Endothelial cell of umbilical vein (primary cell): ENCODE measurements around the gene TIMM50. TPM values are rescaled to one million over a fixed set of nuclear protein-coding genes. Genes with fewer than 3 reads are reported as not detected.
"Not testable (repeated sequence)": the region's sequence is repeated elsewhere in the genome, so short reads cannot be mapped to it uniquely, and the experiment has no call there.

ENCODE experiments used
- BruUV-seq: library from RNA; stranded (reverse); fragments of 400-500 nt; replicated peaks from 2 replicates; lab custom pipeline; 2021; lab: Mats Ljungman, UMichigan
- CTCF ChIA-PET: fragments of 300-600, 350-600 bp; sonication (Branson Sonifier 250); formaldehyde crosslinking; loops from one replicate; lab custom pipeline; 2021; ENCODE audit warnings: antibody characterized with exemption, inconsistent platforms; lab: Charles Lee
- POLR2A ChIA-PET: fragments of 300-600, 350-600 bp; sonication (Branson Sonifier 250); formaldehyde crosslinking; loops from one replicate; lab custom pipeline; 2021; ENCODE audit warnings: antibody characterized with exemption, inconsistent platforms; lab: Charles Lee
- DNase-seq: peaks from one replicate; pipeline ENCODE4 v3.0.0-alpha.2; 2011; ENCODE audit warnings: low read depth, low spot score
- FAIRE-seq: peaks from 2 replicates; lab custom pipeline; 2011; peaks lifted over from hg19 to GRCh38; lab: Jason Lieb, UNC
- H2AFZ ChIP-seq: 2 replicates; pipeline ENCODE4 v1.6.0; 2012; ENCODE audit warnings: low read depth, low read length, control low read depth, inconsistent platforms
- H3K27ac ChIP-seq: 2 replicates; pipeline ENCODE4 v1.5.1; 2011; ENCODE audit warnings: low read depth, mild to moderate bottlenecking, control low read depth, low read length, moderate library complexity; ENCODE audit not compliant: insufficient read depth
- H3K27me3 ChIP-seq, 2 experiments: 2 replicates each; pipeline versions ENCODE4 v1.6.0 to v1.6.1; 2011; ENCODE audit warnings: low read length in 2 of 2, mixed read lengths in 1 of 2; ENCODE audit not compliant: control insufficient read depth in 2 of 2, insufficient read depth in 2 of 2
- H3K36me3 ChIP-seq, 2 experiments: 2 replicates in 1 of 2; 3 replicates in 1 of 2; pipeline ENCODE4 v1.5.1; 2011; ENCODE audit warnings: low read length in 2 of 2, mild to moderate bottlenecking in 1 of 2, moderate library complexity in 1 of 2; ENCODE audit not compliant: control insufficient read depth in 2 of 2, insufficient read depth in 2 of 2; ENCODE audit errors: extremely low read depth in 1 of 2
- H3K4me1 ChIP-seq: 3 replicates; pipeline ENCODE4 v1.5.1; 2011; ENCODE audit warnings: mild to moderate bottlenecking, low read length; ENCODE audit not compliant: control insufficient read depth, insufficient read depth; ENCODE audit errors: extremely low read depth
- H3K4me2 ChIP-seq: 2 replicates; pipeline ENCODE4 v1.6.1; 2011; ENCODE audit warnings: low read length, control low read depth, mixed read lengths; ENCODE audit not compliant: insufficient read depth
- H3K4me3 ChIP-seq, 3 experiments: fragments of 200-600 bp in 1 of 3; sonication (generic), shearing (Covaris generic) in 1 of 3; replicated peaks in 1 of 3; 2 replicates each; pipeline ENCODE4 v1.5.1; 2011 to 2016; ENCODE audit warnings: control low read depth in 3 of 3, low read length in 3 of 3, mild to moderate bottlenecking in 2 of 3, inconsistent platforms in 1 of 3, low read depth in 1 of 3, moderate library complexity in 1 of 3; ENCODE audit not compliant: insufficient read depth in 1 of 3
- H3K79me2 ChIP-seq: 2 replicates; pipeline ENCODE4 v1.6.0; 2012; ENCODE audit warnings: low read length, inconsistent platforms; ENCODE audit not compliant: control insufficient read depth, insufficient read depth
- H3K9ac ChIP-seq: replicated peaks from 2 replicates; pipeline ENCODE3; 2011; ENCODE audit warnings: low read length, control low read depth; ENCODE audit not compliant: insufficient read depth; ENCODE audit errors: extremely low read depth
- H3K9me1 ChIP-seq: replicated peaks from 3 replicates; pipeline ENCODE4 v1.6.0; 2011; ENCODE audit warnings: mild to moderate bottlenecking, low read length; ENCODE audit not compliant: control insufficient read depth, insufficient read depth; ENCODE audit errors: extremely low read depth
- H3K9me3 ChIP-seq: replicated peaks from 2 replicates; pipeline ENCODE4 v1.5.1; 2012; ENCODE audit warnings: low read length, inconsistent platforms; ENCODE audit not compliant: control insufficient read depth, insufficient read depth
- H4K20me1 ChIP-seq: replicated peaks from 2 replicates; pipeline ENCODE3; 2011; ENCODE audit warnings: mild to moderate bottlenecking, low read length; ENCODE audit not compliant: control insufficient read depth, insufficient read depth; ENCODE audit errors: extremely low read depth
- FOS ChIP-seq: IDR thresholded peaks from 2 replicates; pipeline ENCODE4 v1.6.1; 2011; ENCODE audit warnings: mild to moderate bottlenecking, low read length, moderate library complexity, borderline replicate concordance; ENCODE audit not compliant: insufficient read depth
- GATA2 ChIP-seq: IDR thresholded peaks from 2 replicates; pipeline ENCODE4 v1.7.0; 2011; ENCODE audit warnings: low read depth, mild to moderate bottlenecking, moderate library complexity, mixed read lengths, low read length; ENCODE audit not compliant: insufficient read length, insufficient read depth
- MYC ChIP-seq: IDR thresholded peaks from one replicate; pipeline ENCODE4 v1.6.1; 2011; ENCODE audit warnings: mild to moderate bottlenecking, low read depth, low read length
- POLR2A ChIP-seq: IDR thresholded peaks from 2 replicates; pipeline ENCODE4 v1.6.1; 2012; ENCODE audit warnings: low read depth, mild to moderate bottlenecking, control low read depth, low read length
- dilution Hi-C: fragments of 300-500 bp; cut with MboI; formaldehyde crosslinking; loops from one replicate; pipeline ENCODE4 v1.15.0; 2019; ENCODE audit warnings: low sequenced_read_pairs; ENCODE audit not compliant: extremely low pct_ligation_motif_present
- intact Hi-C: fragments of 100-400 bp; cut with micrococcal nuclease; formaldehyde crosslinking; loops from one replicate; pipeline ENCODE4 v1.10.0; 2022
- polyA plus RNA-seq, 4 experiments: library from polyadenylated mRNA; depleted of rRNA in 3 of 4; stranded (reverse) in 3 of 4; unstranded in 1 of 4; fragments of >200 nt; gene quantifications; 2 replicates each; pipeline versions ENCODE4 v1.2.1 to v1.2.3, GENCODE V29; 2011 to 2012; ENCODE audit warnings: missing spikeins in 1 of 4
- total RNA-seq: library from RNA; stranded (reverse); gene quantifications from 2 replicates; pipeline ENCODE4 v1.2.3, GENCODE V29; 2021
- TF ChIP-seq, protein P1 (sequence below), 2 donors: IDR thresholded peaks; 1 replicate in 1 of 2; 2 replicates in 1 of 2; pipeline ENCODE4 v1.5.1; 2011; ENCODE audit warnings: low read length in 2 of 2, mild to moderate bottlenecking in 2 of 2, moderate library complexity in 2 of 2, control low read depth in 1 of 2, inconsistent platforms in 1 of 2, low read depth in 1 of 2; ENCODE audit not compliant: insufficient read depth in 1 of 2; ENCODE audit errors: extremely low read depth in 1 of 2

The TIMM50 gene
- total and polyA plus RNA-seq, 2 donors (not counting 3 experiments of a cell fraction or from before 2014, with no cell fraction given), result 85.7 to 118 TPM

DNA sequence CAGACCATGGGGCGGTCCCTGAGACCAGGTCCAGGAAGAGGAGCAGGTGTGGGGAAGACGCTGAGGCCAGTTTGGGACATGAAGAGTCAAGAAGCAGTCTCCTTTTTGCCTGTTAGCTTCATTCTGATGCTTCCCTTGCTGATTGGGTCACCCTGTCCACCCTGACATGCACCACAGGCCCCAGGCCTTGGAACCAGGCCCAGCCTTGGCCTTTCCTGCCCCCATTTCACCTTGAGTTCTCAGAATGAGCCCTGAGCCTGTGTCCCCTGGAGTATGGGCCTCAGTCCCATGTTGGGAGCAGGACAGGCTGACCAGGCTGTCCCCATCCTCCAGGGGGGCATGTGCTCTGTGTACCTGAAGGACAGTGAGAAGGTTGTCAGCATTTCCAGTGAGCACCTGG is 4.9 kb upstream of the TIMM50 start:
- Histone ChIP-seq H3K9ac (no peak overlapping the region), H3K36me3 (peaks cover 9 to 50% of the 10 kb centered on the region in 2 experiments), H3K4me2 (no peak overlapping the region), H2AFZ (no peak overlapping the region), H3K9me1 (no peaks in the 10 kb centered on the region), H3K79me2 (peaks cover under 1% of the 10 kb centered on the region), H3K27me3 (no peaks in the 10 kb centered on the region), H3K9me3 (no peaks in the 10 kb centered on the region), H3K4me1 (peaks cover 7% of the 10 kb centered on the region), H3K27ac (no peak overlapping the region), H4K20me1 (no peaks in the 10 kb centered on the region), H3K4me3 (no peak overlapping the region)
- intact Hi-C loops (no loop called here), dilution Hi-C loops (no loop called here)
- BruUV-seq, result no TSS peak
- FAIRE-seq (no peak), DNase-seq (no peak)
- POLR2A ChIA-PET, result interaction anchor here (0.6 kb wide), 1 partner anchor 35 kb away, joined by 10 read pairs; no protein-coding TSS in a partner anchor
- TF ChIP-seq, protein P1, sequence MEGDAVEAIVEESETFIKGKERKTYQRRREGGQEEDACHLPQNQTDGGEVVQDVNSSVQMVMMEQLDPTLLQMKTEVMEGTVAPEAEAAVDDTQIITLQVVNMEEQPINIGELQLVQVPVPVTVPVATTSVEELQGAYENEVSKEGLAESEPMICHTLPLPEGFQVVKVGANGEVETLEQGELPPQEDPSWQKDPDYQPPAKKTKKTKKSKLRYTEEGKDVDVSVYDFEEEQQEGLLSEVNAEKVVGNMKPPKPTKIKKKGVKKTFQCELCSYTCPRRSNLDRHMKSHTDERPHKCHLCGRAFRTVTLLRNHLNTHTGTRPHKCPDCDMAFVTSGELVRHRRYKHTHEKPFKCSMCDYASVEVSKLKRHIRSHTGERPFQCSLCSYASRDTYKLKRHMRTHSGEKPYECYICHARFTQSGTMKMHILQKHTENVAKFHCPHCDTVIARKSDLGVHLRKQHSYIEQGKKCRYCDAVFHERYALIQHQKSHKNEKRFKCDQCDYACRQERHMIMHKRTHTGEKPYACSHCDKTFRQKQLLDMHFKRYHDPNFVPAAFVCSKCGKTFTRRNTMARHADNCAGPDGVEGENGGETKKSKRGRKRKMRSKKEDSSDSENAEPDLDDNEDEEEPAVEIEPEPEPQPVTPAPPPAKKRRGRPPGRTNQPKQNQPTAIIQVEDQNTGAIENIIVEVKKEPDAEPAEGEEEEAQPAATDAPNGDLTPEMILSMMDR (IDR thresholded peaks at IDR 0.05; ENCODE audit: extremely low read depth in 1 of 2, insufficient read depth in 1 of 2, low read depth in 1 of 2, low read length in 2 of 2), result no peak
- no peak for TF ChIP-seq GATA2
- TF ChIP-seq FOS, result no peak
- TF ChIP-seq MYC, result no peak
- TF ChIP-seq POLR2A, result no peak
- CTCF ChIA-PET, result interaction anchor here (1.3 to 3.9 kb wide), 5 partner anchors 12 to 196 kb away, joined by 3 to 80 read pairs (median 8); partner anchors contain the start of genes EID2B and RPS16

DNA sequence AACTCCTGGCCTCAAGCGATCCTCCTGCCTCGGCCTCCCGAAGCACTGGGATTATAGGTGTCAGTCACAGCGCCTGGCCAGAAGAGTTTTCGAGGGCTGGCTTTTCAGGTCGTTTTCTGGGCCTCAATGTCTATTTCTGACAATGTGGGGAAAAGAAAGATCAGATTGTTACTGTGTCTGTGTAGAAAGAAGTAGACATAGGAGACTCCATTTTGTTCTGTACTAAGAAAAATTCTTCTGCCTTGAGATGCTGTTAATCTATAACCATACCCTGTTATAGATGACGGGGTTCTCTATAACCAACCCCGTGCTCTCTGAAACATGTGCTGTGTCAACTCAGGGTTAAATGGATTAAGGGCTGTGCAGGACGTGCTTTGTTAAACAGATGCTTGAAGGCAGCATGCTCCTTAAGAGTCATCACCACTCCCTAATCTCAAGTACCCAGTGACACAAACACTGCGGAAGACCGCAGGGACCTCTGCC is 1.3 kb upstream of the TIMM50 start:
- H4K20me1 ChIP-seq, H3K9ac ChIP-seq, H3K4me2 ChIP-seq, intact Hi-C loops, H2AFZ ChIP-seq, BruUV-seq, DNase-seq, H3K9me3 ChIP-seq, H3K4me3 ChIP-seq, H3K27ac ChIP-seq, H3K9me1 ChIP-seq, CTCF ChIA-PET, POLR2A ChIA-PET, H3K27me3 ChIP-seq, dilution Hi-C loops, FAIRE-seq: not testable (repeated sequence)
- peaks cover 19% of the 10 kb centered on the region for H3K79me2 ChIP-seq
- H3K36me3 ChIP-seq, result peaks cover 14 to 20% of the 10 kb centered on the region in 2 experiments
- H3K4me1 ChIP-seq, result peaks cover 16% of the 10 kb centered on the region
